Measurements from ENCODE around the gene TSHZ2.

The TSHZ2 gene

DNA sequence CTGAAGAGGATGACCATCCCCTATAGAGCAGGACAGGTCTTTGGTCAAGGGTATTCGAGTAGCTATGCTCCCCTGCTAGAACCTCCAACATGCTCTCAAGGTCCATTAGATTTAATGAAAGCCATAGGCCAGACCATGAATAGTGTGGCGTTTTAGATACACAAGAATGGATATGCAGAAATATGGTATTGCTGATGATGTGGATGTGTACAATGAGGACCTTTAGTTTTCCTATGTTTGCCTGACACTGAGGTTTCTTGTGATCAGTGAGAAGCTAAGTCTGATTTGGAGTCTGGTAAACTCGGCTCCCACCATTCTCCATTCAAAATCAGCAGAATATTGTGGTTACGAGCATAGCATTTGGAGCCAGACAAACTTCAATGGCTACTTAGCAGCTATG lies 125.6 kb downstream of the TSHZ2 start:
- TF ChIP-seq, protein P1, sequence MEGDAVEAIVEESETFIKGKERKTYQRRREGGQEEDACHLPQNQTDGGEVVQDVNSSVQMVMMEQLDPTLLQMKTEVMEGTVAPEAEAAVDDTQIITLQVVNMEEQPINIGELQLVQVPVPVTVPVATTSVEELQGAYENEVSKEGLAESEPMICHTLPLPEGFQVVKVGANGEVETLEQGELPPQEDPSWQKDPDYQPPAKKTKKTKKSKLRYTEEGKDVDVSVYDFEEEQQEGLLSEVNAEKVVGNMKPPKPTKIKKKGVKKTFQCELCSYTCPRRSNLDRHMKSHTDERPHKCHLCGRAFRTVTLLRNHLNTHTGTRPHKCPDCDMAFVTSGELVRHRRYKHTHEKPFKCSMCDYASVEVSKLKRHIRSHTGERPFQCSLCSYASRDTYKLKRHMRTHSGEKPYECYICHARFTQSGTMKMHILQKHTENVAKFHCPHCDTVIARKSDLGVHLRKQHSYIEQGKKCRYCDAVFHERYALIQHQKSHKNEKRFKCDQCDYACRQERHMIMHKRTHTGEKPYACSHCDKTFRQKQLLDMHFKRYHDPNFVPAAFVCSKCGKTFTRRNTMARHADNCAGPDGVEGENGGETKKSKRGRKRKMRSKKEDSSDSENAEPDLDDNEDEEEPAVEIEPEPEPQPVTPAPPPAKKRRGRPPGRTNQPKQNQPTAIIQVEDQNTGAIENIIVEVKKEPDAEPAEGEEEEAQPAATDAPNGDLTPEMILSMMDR (conservative IDR thresholded peaks at IDR 0.05; ENCODE audit: low read depth, low read length): no peak
- no peak for DNase-seq (ENCODE audit: low read depth)
- H3K4me3 ChIP-seq (ENCODE audit: low read depth, low read length): no peak overlapping the region

DNA sequence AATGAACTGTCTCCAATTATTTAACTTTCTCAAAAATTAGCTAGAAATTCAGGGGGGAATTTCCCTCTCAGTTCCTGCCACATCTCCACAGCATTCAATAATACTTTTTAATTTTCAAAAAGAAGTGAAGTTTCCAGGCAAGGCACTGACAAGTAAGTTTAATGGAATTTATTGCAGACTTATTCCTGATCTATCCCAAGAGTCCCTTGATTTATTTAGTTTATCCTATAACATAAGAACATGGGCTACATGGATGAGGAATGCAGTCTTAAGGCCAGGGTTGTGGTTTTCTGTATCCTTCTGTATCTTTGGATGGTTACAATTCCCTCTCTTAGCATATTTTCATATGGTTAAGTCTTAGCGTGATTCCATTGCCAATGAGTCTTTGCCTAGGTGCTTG lies 126.5 kb downstream of the TSHZ2 start:
- no peak for DNase-seq (ENCODE audit: low read depth)
- no peak overlapping the region for H3K4me3 ChIP-seq (ENCODE audit: low read depth, low read length)
- TF ChIP-seq, protein P1 (conservative IDR thresholded peaks at IDR 0.05; ENCODE audit: low read depth, low read length): no peak

DNA sequence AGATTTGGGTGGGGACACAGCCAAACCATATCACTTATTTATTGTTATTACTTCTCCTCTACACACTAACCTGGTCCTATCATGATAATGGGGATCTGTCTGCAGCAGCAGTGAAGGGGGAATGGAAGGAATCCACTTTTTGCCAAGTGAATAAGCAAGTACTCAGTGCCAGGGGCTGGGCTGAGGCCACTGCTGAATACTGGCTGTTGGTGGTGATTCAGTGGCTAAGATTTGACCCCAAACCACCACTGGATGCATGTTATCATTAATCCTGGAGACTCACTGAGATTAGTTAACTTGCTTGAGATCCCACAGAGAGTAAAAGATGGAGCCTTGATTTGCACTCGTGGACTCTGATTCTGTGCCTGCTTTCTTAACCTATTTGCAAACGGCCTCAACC lies 127.7 kb downstream of the TSHZ2 start:
- TF ChIP-seq, protein P1 (conservative IDR thresholded peaks at IDR 0.05; ENCODE audit: low read depth, low read length): no peak
- no peak for DNase-seq (ENCODE audit: low read depth)
- no peak overlapping the region for H3K4me3 ChIP-seq (ENCODE audit: low read depth, low read length)

DNA sequence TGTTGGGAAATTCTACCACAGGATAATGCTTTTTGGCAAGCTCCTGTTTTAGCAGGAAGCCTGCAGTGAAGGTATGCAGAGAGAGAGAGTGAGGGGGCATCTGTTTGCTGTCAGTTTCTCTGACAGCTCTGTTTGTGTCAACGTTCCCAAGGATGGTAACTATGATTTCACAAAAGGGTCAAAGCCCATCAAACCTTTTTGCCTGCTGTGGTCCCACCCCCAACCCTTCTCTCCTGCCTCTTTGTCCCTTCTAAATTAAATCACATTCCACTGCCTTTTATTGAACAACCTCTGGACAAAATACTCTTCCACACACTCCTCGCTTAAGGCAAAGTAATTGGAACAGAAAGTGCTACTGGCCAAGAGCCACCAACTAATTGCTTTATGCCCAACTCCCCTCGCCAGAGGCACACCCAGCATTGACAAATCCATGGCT lies 128.3 kb downstream of the TSHZ2 start:
- DNase-seq (ENCODE audit: low read depth): no peak
- TF ChIP-seq, protein P1 (conservative IDR thresholded peaks at IDR 0.05; ENCODE audit: low read depth, low read length): no peak
- H3K4me3 ChIP-seq (ENCODE audit: low read depth, low read length): no peak overlapping the region

DNA sequence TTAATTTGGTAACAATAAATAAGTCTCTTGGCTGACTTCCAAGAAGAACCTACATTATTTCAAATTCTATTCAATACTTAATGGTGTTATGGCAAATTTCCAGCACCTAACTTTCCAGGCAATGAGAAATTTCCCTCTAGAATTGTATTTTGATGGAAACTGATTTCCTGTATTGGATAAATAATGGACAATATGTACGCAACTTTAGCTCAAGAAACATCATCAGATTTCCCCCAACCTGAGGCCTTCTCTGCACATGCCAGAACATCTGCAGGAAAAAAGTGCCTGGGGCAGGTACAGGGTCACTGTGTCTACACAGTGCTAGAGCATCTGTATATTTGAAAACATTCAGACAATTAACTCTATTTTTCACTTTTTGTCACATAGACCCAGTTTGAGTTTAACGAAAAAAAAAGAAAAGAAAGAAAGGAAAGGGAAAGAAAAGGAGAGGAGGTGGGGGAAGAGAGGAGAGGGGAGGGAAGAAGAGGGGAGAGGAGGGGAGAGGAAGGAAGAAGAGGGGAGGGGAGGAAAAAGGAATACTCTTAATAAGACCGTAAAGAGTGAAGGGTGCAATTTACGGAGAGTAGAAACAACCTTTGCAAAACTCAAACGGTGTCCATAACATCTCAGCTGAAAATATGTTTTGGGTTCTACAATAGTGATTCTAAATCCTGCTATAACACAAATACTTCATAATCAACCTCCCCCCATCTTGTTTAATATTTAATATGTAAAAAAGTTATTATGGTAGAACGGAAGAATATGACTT lies 130.0 kb downstream of the TSHZ2 start:
- TF ChIP-seq, protein P1 (conservative IDR thresholded peaks at IDR 0.05; ENCODE audit: low read depth, low read length): no peak
- no peak overlapping the region for H3K4me3 ChIP-seq (ENCODE audit: low read depth, low read length)
- no peak for DNase-seq (ENCODE audit: low read depth)

DNA sequence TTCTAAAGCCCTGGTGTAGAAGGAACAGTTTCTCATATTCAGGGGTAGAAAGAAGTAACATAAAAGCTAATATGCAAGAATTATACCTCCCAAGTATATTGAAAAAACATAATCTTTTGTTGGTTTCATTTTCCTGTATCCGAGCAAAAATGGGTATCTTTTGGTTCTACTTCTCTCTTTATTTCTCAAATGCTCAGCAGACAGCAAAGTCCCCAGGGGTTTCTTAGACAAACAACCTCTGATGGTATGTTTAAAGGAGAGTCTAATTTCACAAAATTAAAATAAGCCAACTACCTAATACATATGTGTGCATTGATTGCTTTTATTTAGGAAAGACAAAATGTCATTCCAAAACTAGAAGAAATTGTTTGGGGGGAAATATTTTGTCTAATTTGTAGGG lies 131.0 kb downstream of the TSHZ2 start:
- no peak for DNase-seq (ENCODE audit: low read depth)
- TF ChIP-seq, protein P1 (conservative IDR thresholded peaks at IDR 0.05; ENCODE audit: low read depth, low read length): no peak
- H3K4me3 ChIP-seq (ENCODE audit: low read depth, low read length): no peak overlapping the region

DNA sequence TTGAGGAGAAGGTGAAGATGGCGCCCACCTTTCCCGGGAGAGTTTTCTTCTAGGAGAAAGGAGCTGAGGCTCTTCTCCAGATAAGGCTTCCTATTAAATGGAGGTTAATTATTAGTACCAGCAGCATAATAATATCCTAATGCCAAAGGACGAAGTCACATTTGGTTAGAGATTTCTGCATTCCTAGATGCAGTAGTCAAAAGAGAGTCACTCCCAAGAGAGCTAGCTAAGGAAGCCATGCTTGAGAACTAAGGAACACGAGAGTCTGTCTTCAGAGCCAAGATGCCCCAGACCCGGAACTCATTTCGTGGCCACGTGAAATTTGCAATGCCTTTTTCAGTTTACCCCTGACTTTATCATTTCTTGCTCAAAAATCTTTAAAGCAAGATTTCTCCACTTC lies 132.7 kb downstream of the TSHZ2 start:
- TF ChIP-seq, protein P1 (conservative IDR thresholded peaks at IDR 0.05; ENCODE audit: low read depth, low read length): no peak
- no peak for DNase-seq (ENCODE audit: low read depth)
- H3K4me3 ChIP-seq (ENCODE audit: low read depth, low read length): no peak overlapping the region
